OCI-LY3 (cell line): Measurements from ENCODE around the gene BTG1.

Experiments used
- EZH2phosphoT487 ChIP-seq: fragments of 200-600 bp; shearing (Covaris generic); IDR thresholded peaks from 2 replicates; pipeline ENCODE4 v1.6.1; 2018; ENCODE audit warnings: antibody characterized with exemption, mixed run types, low read depth
- TF ChIP-seq, protein P1 (sequence below): fragments of 200-600, 300-600 bp; sonication (generic); IDR thresholded peaks from 2 replicates; pipeline ENCODE4 v1.5.1; 2014; ENCODE audit warnings: antibody characterized with exemption, low read length, low read depth

DNA sequence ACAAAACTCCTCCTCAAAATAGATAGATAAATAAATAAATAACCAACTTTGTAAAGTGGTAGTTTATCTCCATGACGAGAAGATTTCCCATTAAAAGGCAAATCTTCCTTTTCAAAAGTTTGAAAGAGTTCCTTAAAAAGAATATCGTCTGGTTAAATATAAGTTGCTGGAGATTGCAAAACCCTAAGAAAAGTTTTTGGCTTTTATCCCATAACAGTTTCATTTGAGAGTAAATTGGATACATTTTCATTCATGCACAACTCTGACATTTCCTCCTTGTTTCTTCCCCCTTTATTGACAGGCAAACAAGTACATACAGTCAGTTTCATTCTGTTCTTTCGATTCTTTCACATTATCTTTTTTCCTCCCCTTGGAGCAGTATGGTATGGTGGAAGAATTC, 45.4 kb upstream of the BTG1 start:
- TF ChIP-seq, protein P1, sequence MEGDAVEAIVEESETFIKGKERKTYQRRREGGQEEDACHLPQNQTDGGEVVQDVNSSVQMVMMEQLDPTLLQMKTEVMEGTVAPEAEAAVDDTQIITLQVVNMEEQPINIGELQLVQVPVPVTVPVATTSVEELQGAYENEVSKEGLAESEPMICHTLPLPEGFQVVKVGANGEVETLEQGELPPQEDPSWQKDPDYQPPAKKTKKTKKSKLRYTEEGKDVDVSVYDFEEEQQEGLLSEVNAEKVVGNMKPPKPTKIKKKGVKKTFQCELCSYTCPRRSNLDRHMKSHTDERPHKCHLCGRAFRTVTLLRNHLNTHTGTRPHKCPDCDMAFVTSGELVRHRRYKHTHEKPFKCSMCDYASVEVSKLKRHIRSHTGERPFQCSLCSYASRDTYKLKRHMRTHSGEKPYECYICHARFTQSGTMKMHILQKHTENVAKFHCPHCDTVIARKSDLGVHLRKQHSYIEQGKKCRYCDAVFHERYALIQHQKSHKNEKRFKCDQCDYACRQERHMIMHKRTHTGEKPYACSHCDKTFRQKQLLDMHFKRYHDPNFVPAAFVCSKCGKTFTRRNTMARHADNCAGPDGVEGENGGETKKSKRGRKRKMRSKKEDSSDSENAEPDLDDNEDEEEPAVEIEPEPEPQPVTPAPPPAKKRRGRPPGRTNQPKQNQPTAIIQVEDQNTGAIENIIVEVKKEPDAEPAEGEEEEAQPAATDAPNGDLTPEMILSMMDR: no peak
- TF ChIP-seq EZH2phosphoT487: no peak
